Measurements from ENCODE around the gene ITGB4.
A peak's percentile ranks its signal among the peaks of the same experiment; 100 is the strongest.
"Not testable (repeated sequence)": the region's sequence is repeated elsewhere in the genome, so short reads cannot be mapped to it uniquely, and the experiment has no call there.

ITGB4 gene

GRCh38 chr17:75771334-75772281, 50.3 kb downstream of the ITGB4 start:
- DNase-seq (ENCODE audit: low read depth in 2 of 2), result no peak

- DNase-seq (ENCODE audit: low read depth in 2 of 2), result no peak
Observed at GRCh38 chr17:75773121-75773807, 52.0 kb downstream of the ITGB4 start.

- no peak for DNase-seq (ENCODE audit: low read depth in 2 of 2)
Observed at GRCh38 chr17:75773808-75774470, 52.7 kb downstream of the ITGB4 start.

GRCh38 chr17:75774471-75774990, 53.3 kb downstream of the ITGB4 start:
- DNase-seq (ENCODE audit: low read depth in 2 of 2), result no peak

- no peak for DNase-seq (ENCODE audit: low read depth in 2 of 2)
Observed at GRCh38 chr17:75774991-75775668, 53.9 kb downstream of the ITGB4 start.

GRCh38 chr17:75776386-75777295, 55.4 kb downstream of the ITGB4 start:
- no peak for DNase-seq (ENCODE audit: low read depth in 2 of 2)

GRCh38 chr17:75777296-75777922, 56.1 kb downstream of the ITGB4 start:
- no peak for DNase-seq (ENCODE audit: low read depth in 2 of 2)

- DNase-seq (ENCODE audit: low read depth in 2 of 2), result not testable (repeated sequence)
Observed at GRCh38 chr17:75778066-75778860, 57.0 kb downstream of the ITGB4 start.

GRCh38 chr17:75778861-75779249, 57.6 kb downstream of the ITGB4 start:
- peak; percentile 65 to 66 for DNase-seq (ENCODE audit: low read depth in 2 of 2)

GRCh38 chr17:75779250-75779986, 58.2 kb downstream of the ITGB4 start:
- peak; percentile 87 for DNase-seq (ENCODE audit: low read depth in 2 of 2)

- no peak for DNase-seq (ENCODE audit: low read depth in 2 of 2)
Observed at GRCh38 chr17:75779987-75780889, 59.0 kb downstream of the ITGB4 start.

GRCh38 chr17:75783069-75783783, 62.0 kb downstream of the ITGB4 start:
- no peak for DNase-seq (ENCODE audit: low read depth in 2 of 2)

GRCh38 chr17:75783803-75784472, 62.7 kb downstream of the ITGB4 start:
- DNase-seq (ENCODE audit: low read depth in 2 of 2), result no peak

GRCh38 chr17:75784473-75785015, 63.3 kb downstream of the ITGB4 start, which contains the start of gene UNK:
TSS of gene UNK (plus strand) at chr17:75784806. CDS start at chr17:75784881, 75 bp downstream.
- DNase-seq (ENCODE audit: low read depth in 2 of 2), result peak; percentile 86 to 92

- peak; percentile 82 to 83 for DNase-seq (ENCODE audit: low read depth in 2 of 2)
Observed at GRCh38 chr17:75785016-75785890, 64.0 kb downstream of the ITGB4 start.
